Measurements from ENCODE around the gene DNAH17. TPM values are rescaled to one million over a fixed set of nuclear protein-coding genes. Genes with fewer than 3 reads are reported as not detected.

DNAH17 gene
- total RNA-seq, 1 donor, result not detected

DNA sequence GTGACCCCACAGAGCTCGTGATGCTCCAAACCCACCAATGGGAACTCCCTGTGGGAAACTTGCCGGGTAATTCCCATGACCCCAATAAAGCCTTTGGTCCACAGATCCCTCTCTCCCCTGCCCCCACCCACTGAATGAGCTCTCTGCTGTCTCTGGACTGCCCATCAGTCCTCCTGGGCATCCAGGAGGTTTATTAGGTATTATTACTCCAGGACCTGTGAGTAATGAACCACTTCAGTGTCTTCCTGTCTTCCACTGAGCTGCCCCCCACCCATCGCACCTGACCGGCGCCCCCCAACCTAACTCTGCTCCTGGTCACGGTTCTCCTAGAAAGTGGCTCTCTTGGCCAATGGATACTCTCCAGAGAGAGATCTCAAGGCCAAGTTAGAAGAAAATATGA lies 28.7 kb upstream of the DNAH17 start:
- TF ChIP-seq, protein P1, sequence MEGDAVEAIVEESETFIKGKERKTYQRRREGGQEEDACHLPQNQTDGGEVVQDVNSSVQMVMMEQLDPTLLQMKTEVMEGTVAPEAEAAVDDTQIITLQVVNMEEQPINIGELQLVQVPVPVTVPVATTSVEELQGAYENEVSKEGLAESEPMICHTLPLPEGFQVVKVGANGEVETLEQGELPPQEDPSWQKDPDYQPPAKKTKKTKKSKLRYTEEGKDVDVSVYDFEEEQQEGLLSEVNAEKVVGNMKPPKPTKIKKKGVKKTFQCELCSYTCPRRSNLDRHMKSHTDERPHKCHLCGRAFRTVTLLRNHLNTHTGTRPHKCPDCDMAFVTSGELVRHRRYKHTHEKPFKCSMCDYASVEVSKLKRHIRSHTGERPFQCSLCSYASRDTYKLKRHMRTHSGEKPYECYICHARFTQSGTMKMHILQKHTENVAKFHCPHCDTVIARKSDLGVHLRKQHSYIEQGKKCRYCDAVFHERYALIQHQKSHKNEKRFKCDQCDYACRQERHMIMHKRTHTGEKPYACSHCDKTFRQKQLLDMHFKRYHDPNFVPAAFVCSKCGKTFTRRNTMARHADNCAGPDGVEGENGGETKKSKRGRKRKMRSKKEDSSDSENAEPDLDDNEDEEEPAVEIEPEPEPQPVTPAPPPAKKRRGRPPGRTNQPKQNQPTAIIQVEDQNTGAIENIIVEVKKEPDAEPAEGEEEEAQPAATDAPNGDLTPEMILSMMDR (IDR thresholded peaks at IDR 0.05; ENCODE audit: insufficient read depth, low read depth, low read length), result no peak
- no peak overlapping the region for H3K4me3 ChIP-seq (ENCODE audit: low read depth, low read length)
- no peak for DNase-seq (ENCODE audit: low read depth)

DNA sequence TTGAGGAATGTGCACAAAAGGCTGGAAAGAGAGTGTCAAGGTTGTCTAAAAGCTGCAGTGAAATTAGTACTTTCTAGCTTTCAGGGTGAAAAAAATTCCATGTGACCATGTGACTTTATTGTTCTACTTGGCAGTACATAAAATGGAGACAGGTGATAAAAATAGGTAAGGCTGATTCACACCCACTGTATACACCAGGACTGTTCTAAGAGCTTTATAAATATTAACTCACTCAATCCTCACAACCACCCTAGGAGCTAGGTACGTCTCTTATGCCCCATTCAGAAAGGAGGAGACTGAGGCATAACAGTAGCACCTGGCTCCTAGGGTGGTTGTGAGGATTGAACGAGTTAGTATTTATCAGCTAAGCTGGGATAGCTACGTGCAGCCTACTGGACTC lies 28.2 kb upstream of the DNAH17 start:
- TF ChIP-seq, protein P1 (IDR thresholded peaks at IDR 0.05; ENCODE audit: insufficient read depth, low read depth, low read length), result no peak
- no peak for DNase-seq (ENCODE audit: low read depth)
- no peak overlapping the region for H3K4me3 ChIP-seq (ENCODE audit: low read depth, low read length)

DNA sequence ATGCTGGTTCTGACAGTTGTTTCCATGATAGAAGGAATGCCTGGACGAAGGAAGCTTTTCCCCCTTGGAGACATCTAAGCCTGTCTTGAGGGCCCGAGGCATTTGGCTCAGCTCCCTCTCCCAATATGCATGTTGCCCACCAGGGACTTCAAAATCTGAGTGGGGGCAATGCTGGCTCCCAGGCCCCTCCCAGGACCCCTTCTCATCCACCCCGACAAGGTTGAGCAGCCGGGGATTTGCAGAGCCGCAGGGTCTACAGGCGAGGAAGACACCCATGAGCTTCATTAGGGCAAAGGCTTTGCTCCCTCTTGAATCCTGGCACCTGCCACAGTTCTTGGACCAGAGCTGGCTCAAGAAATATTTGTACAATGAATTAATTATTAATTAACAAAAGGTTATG lies 25.1 kb upstream of the DNAH17 start:
- TF ChIP-seq, protein P1 (IDR thresholded peaks at IDR 0.05; ENCODE audit: insufficient read depth, low read depth, low read length), result no peak
- no peak for DNase-seq (ENCODE audit: low read depth)
- H3K4me3 ChIP-seq (ENCODE audit: low read depth, low read length), result no peak overlapping the region

DNA sequence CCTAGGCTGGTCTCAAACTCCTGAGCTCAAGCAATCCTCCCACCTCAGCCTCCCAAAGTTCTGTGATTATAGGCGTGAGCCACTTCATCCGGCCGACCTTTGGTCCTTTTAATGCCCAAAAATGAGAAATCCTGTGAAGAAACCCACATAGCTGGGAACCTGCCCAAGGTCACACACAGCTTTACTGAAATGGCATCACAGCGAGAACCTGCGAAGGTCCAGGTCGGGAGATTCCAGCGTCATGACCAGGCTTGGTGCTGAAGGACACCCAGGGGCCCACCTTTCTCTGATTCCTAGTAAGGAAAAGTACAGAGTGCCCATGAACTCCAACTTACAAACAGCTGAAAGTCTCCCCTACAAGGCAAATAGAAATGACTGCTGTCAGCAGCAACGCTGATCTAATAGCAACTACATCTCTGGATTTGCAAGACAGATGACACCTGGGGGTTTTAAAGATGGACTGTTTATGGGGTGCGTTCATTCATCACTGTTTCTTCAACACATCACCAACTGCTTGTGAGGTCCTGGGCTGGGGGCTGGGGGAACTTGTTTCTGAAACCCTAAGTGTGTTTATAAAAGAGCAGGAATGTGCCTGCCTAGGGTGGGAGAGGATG lies 24.5 kb upstream of the DNAH17 start:
- DNase-seq (ENCODE audit: low read depth), result no peak
- no peak overlapping the region for H3K4me3 ChIP-seq (ENCODE audit: low read depth, low read length)
- TF ChIP-seq, protein P1 (IDR thresholded peaks at IDR 0.05; ENCODE audit: insufficient read depth, low read depth, low read length), result no peak

DNA sequence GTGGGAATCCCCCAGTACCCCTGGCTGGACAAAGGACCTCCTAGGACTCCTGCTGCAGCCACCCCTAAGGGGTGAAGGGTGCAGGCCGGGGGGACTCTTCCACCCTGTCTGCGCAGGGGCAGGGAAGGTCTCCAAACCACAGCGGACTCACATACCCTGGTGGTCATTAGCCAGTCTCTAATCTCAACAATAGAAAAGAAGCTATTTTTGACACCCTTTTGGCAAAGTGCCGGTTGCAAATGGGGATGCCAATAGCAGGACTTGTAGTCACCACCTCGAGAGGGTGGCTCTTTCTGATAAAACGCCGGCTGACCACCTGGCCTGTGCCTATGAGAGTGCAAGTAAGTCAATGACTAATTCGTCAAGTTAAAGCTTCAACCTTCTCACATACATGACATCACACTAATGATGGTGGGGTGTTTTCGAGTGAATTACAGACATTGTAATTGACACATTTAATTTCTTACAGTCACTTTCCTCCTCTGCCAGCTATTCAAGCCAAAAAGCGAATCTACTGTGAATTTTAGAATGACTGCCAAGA lies 23.1 kb upstream of the DNAH17 start:
- TF ChIP-seq, protein P1 (IDR thresholded peaks at IDR 0.05; ENCODE audit: insufficient read depth, low read depth, low read length), result no peak
- DNase-seq (ENCODE audit: low read depth), result no peak
- H3K4me3 ChIP-seq (ENCODE audit: low read depth, low read length), result no peak overlapping the region

DNA sequence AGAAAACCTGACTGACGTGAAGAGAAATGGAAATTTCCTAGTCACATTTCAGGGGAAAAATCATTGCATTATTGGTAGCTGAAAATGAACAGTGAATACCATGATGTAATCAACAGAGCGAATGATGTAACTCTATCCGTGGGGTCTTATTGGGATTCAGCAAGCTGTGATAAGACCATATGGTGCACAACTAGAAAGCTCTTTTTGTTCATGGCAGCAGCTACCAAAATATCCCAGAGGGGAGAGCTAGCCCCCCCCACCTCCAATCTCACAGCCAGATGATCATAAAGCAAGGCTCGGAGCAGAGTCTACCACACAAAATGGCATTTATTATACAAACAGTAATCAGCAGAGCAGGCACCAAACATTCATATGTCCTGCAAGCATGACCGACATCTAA lies 22.2 kb upstream of the DNAH17 start:
- DNase-seq (ENCODE audit: low read depth), result peak; percentile 72
- H3K4me3 ChIP-seq (ENCODE audit: low read depth, low read length), result no peak overlapping the region
- TF ChIP-seq, protein P1 (IDR thresholded peaks at IDR 0.05; ENCODE audit: insufficient read depth, low read depth, low read length), result no peak

DNA sequence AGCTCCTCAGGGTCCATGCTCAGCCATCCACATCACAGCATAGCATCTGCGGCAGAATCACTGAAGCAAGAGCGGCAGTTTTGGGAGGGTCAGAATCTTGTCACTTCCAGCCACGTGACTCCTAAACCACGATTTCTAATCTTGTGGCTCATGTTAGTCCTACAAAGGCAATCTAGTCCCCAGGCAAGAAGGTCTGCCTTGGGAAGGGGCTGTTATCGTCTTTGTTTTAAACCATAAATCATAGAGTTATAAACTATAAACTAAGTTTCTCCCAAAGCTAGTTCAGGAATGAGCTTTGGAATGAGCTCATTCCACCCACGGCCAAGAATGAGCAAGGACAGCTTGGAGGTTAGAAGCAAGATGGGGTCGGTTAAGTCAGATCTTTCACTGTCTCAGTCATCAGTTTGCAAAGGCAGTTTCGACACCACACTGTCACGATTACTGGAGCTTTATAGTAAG lies 20.8 kb upstream of the DNAH17 start:
- DNase-seq (ENCODE audit: low read depth), result peak; percentile 88
- TF ChIP-seq, protein P1 (IDR thresholded peaks at IDR 0.05; ENCODE audit: insufficient read depth, low read depth, low read length), result no peak
- H3K4me3 ChIP-seq (ENCODE audit: low read depth, low read length), result no peak overlapping the region

Measured in fibroblast of villous mesenchyme (primary cell).